Measurements from ENCODE around the gene CDH8.

Gene CDH8

DNA sequence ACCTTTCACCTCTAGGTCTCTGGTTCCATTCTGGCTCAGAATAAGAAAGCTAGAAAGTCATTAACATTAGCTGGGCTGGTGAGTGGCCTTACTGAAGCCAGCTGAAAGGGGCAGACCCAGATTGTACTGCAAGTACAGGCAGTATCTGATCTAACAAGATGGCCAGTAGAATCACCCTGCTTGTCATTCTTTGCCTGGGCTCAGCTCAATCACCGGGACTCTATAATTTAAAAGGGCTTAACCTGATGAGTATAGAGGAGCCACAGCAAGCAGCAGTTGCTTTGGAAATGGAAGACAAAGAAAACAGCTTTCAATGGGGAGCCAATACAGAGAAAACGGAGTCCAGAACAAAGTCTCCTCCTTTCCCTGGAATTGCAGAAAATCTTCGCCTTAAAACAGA, 13.6 kb downstream of the CDH8 start:
- H3K9ac ChIP-seq (ENCODE audit: low read depth, low read length) = no peak overlapping the region

GRCh38 chr16:62021161-62021581, 15.1 kb downstream of the CDH8 start:
- Histone ChIP-seq H3K27me3 (ENCODE audit: control insufficient read depth, insufficient read depth, low read length) (no peaks in the 10 kb centered on the region), H3K36me3 (ENCODE audit: insufficient read depth, low read length) (no peaks in the 10 kb centered on the region), H3K4me2 (ENCODE audit: low read length) (no peak overlapping the region), H3K9me3 (replicated peaks; ENCODE audit: low read length) (no peaks in the 10 kb centered on the region), H3K4me3 (ENCODE audit: low read length) (no peak overlapping the region), H3K4me1 (ENCODE audit: control insufficient read depth, insufficient read depth, low read length) (no peaks in the 10 kb centered on the region), H3K9ac (ENCODE audit: low read depth, low read length) (no peak overlapping the region)

More for the DNA sequence above, 13.6 kb downstream of the CDH8 start:
- Histone ChIP-seq H3K4me2 (ENCODE audit: low read length) (no peak overlapping the region), H3K9me3 (replicated peaks; ENCODE audit: low read length) (no peaks in the 10 kb centered on the region), H3K4me1 (ENCODE audit: control insufficient read depth, insufficient read depth, low read length) (no peaks in the 10 kb centered on the region), H3K36me3 (ENCODE audit: insufficient read depth, low read length) (no peaks in the 10 kb centered on the region), H3K27me3 (ENCODE audit: control insufficient read depth, insufficient read depth, low read length) (no peaks in the 10 kb centered on the region), H3K4me3 (ENCODE audit: low read length) (no peak overlapping the region)

DNA sequence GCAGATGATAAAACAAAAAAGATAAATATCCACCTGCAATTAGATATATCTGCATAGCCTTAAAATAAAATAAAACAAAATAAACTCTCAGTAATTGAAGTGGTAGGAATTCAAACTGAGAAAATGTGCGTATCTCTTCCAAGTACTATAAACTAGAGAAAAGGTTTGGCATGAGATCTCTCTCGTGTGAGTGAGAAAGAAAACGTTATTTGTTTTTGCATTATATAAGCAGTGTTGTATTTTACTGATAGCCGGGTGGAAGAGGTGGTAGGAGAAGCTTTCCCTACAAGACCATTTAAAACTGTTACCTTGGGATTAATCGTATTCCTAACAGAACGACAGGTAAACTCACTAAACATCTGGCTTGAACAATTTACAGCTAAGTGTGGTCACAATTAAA, 15.6 kb downstream of the CDH8 start:
- Histone ChIP-seq H3K9me3 (replicated peaks; ENCODE audit: low read length) (no peaks in the 10 kb centered on the region), H3K4me2 (ENCODE audit: low read length) (no peak overlapping the region), H3K9ac (ENCODE audit: low read depth, low read length) (no peak overlapping the region), H3K36me3 (ENCODE audit: insufficient read depth, low read length) (no peaks in the 10 kb centered on the region), H3K4me1 (ENCODE audit: control insufficient read depth, insufficient read depth, low read length) (no peaks in the 10 kb centered on the region), H3K4me3 (ENCODE audit: low read length) (no peak overlapping the region), H3K27me3 (ENCODE audit: control insufficient read depth, insufficient read depth, low read length) (no peaks in the 10 kb centered on the region)

- H3K4me1 ChIP-seq (ENCODE audit: control insufficient read depth, insufficient read depth, low read length) = no peaks in the 10 kb centered on the region
- H3K9me3 ChIP-seq (replicated peaks; ENCODE audit: low read length) = no peaks in the 10 kb centered on the region
- no peaks in the 10 kb centered on the region for H3K36me3 ChIP-seq (ENCODE audit: insufficient read depth, low read length)
- H3K4me2 ChIP-seq (ENCODE audit: low read length) = no peak overlapping the region
- H3K9ac ChIP-seq (ENCODE audit: low read depth, low read length) = no peak overlapping the region
- no peaks in the 10 kb centered on the region for H3K27me3 ChIP-seq (ENCODE audit: control insufficient read depth, insufficient read depth, low read length)
- H3K4me3 ChIP-seq (ENCODE audit: low read length) = no peak overlapping the region
These were observed 16.4 kb downstream of the CDH8 start for GRCh38 chr16:62019851-62020250.

DNA sequence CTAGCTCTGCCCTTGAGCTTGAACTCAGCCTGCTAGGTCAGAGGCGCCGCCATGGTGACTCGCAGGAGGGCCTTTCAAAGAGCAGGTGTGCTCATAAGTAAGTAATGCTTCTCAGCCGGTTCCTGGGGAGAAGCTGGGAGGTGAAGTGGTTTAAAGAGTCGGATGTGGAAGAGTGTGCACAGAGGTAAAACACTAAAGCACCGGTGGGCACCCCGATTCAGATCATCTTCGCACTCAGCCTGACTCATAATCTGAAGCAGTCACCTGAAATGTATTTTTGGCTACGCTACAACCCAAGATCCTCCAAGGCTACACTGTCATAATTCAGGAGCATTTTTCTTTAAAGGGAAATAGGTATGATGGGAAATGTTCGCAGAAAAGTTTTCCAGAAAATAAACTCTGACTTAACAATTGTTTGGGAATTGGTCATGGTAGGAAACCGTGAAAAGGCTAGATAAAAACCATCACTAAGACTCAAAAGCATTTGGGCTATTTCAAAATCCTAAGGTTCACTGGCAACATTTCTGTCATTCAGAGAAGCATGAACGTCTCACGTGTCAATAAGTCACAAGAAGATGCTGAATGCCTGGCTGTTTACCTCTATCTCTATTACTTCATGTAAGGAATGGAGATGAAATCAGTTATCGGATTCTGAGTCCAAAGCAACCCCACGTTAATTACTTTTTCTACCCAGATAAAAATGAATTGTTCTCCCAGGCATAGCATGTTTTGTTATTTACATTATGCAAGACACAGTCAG, 17.8 kb downstream of the CDH8 start:
- H3K4me3 ChIP-seq (ENCODE audit: low read length) = no peak overlapping the region
- H3K27me3 ChIP-seq (ENCODE audit: control insufficient read depth, insufficient read depth, low read length) = no peaks in the 10 kb centered on the region
- no peaks in the 10 kb centered on the region for H3K36me3 ChIP-seq (ENCODE audit: insufficient read depth, low read length)
- no peaks in the 10 kb centered on the region for H3K9me3 ChIP-seq (replicated peaks; ENCODE audit: low read length)
- no peak overlapping the region for H3K9ac ChIP-seq (ENCODE audit: low read depth, low read length)
- no peak overlapping the region for H3K4me2 ChIP-seq (ENCODE audit: low read length)
- no peaks in the 10 kb centered on the region for H3K4me1 ChIP-seq (ENCODE audit: control insufficient read depth, insufficient read depth, low read length)

DNA sequence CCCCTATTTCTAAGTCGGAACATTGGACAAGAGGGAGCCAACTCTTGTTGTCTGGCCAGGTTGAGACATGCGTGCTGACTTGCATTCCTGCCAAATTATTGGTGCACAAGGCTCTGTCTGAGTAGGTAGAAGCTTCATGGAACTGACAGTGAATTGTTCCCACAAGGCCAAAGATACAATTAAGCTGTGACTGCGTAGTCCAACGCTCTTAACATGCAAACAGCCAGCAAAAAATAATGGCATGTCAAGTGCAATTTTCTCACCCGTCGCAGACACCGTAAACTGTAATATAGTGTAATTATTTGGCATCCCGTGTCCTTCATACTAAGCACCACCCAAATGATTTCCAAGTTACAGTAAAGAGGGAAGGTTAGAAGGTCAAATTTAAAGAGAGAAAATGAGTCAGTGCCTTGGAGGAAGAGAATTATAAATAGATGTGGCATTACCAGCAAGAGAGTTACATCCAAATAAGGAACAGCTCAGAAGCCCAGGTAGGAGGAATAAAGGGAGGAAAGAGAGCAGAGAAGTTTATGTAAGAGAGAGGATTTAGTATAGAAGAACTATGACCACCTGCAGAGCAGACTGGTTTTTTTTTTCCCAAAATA, 21.8 kb downstream of the CDH8 start:
- Histone ChIP-seq H3K4me1 (ENCODE audit: control insufficient read depth, insufficient read depth, low read length) (no peaks in the 10 kb centered on the region), H3K9ac (ENCODE audit: low read depth, low read length) (no peak overlapping the region), H3K4me3 (ENCODE audit: low read length) (no peak overlapping the region), H3K27me3 (ENCODE audit: control insufficient read depth, insufficient read depth, low read length) (no peaks in the 10 kb centered on the region), H3K9me3 (replicated peaks; ENCODE audit: low read length) (no peaks in the 10 kb centered on the region), H3K4me2 (ENCODE audit: low read length) (no peak overlapping the region), H3K36me3 (ENCODE audit: insufficient read depth, low read length) (no peaks in the 10 kb centered on the region)

- no peaks in the 10 kb centered on the region for H3K36me3 ChIP-seq (ENCODE audit: insufficient read depth, low read length)
- no peaks in the 10 kb centered on the region for H3K4me1 ChIP-seq (ENCODE audit: control insufficient read depth, insufficient read depth, low read length)
- no peak overlapping the region for H3K4me3 ChIP-seq (ENCODE audit: low read length)
- H3K27me3 ChIP-seq (ENCODE audit: control insufficient read depth, insufficient read depth, low read length) = no peaks in the 10 kb centered on the region
- H3K9ac ChIP-seq (ENCODE audit: low read depth, low read length) = no peak overlapping the region
- H3K9me3 ChIP-seq (replicated peaks; ENCODE audit: low read length) = no peaks in the 10 kb centered on the region
- no peak overlapping the region for H3K4me2 ChIP-seq (ENCODE audit: low read length)
These were observed 26.1 kb downstream of the CDH8 start for GRCh38 chr16:62010186-62010585.

DNA sequence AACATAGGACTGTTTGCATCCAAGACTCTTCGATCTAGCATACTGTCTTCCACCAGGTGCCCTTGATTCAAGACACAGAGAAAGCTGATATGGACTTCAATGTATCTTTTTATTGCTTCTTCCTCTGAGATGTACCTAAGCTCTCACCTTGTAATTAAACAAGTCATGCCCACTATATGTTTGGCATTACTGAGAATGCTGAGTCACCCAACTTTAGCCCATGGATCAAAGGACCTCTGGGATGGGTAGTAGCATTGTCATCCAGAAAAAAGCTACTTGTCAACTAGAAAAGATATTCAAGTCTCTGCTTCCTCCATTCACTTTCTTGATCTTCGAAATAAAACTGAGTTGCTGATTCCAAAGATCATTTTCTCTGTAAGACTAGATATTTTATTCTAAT, 37.8 kb downstream of the CDH8 start:
- H3K36me3 ChIP-seq (ENCODE audit: insufficient read depth, low read length) = no peaks in the 10 kb centered on the region
- H3K4me1 ChIP-seq (ENCODE audit: control insufficient read depth, insufficient read depth, low read length) = no peaks in the 10 kb centered on the region
- H3K4me2 ChIP-seq (ENCODE audit: low read length) = no peak overlapping the region
- no peaks in the 10 kb centered on the region for H3K9me3 ChIP-seq (replicated peaks; ENCODE audit: low read length)
- H3K9ac ChIP-seq (ENCODE audit: low read depth, low read length) = no peak overlapping the region
- H3K4me3 ChIP-seq (ENCODE audit: low read length) = no peak overlapping the region
- no peaks in the 10 kb centered on the region for H3K27me3 ChIP-seq (ENCODE audit: control insufficient read depth, insufficient read depth, low read length)

DNA sequence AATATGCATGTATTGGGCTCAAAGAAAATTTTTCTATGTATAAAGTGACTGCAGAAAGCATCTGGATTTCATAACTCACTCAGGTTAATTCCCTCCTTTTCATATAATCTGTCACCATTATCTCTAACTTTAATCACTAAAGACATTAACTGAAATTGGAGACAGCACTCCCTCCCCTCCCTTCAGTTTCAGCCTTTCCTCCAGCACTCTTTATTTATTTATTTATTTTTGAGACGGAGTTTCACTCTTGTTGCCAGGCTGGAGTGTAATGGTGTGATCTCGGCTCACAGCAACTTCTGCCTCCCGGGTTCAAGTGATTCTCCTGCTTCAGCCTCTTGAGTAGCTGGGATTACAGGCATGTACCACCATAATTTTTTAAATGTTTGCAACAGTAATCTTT, 43.1 kb downstream of the CDH8 start:
- no peak overlapping the region for H3K9ac ChIP-seq (ENCODE audit: low read depth, low read length)
- no peaks in the 10 kb centered on the region for H3K36me3 ChIP-seq (ENCODE audit: insufficient read depth, low read length)
- no peaks in the 10 kb centered on the region for H3K27me3 ChIP-seq (ENCODE audit: control insufficient read depth, insufficient read depth, low read length)
- H3K4me3 ChIP-seq (ENCODE audit: low read length) = no peak overlapping the region
- no peaks in the 10 kb centered on the region for H3K4me1 ChIP-seq (ENCODE audit: control insufficient read depth, insufficient read depth, low read length)
- H3K4me2 ChIP-seq (ENCODE audit: low read length) = no peak overlapping the region
- no peaks in the 10 kb centered on the region for H3K9me3 ChIP-seq (replicated peaks; ENCODE audit: low read length)

- Histone ChIP-seq H3K27me3 (ENCODE audit: control insufficient read depth, insufficient read depth, low read length) (no peaks in the 10 kb centered on the region), H3K4me2 (ENCODE audit: low read length) (no peak overlapping the region), H3K9me3 (replicated peaks; ENCODE audit: low read length) (no peaks in the 10 kb centered on the region), H3K9ac (ENCODE audit: low read depth, low read length) (no peak overlapping the region), H3K4me3 (ENCODE audit: low read length) (no peak overlapping the region), H3K4me1 (ENCODE audit: control insufficient read depth, insufficient read depth, low read length) (no peaks in the 10 kb centered on the region), H3K36me3 (ENCODE audit: insufficient read depth, low read length) (no peaks in the 10 kb centered on the region)
These were observed 48.7 kb downstream of the CDH8 start for GRCh38 chr16:61987474-61988012.

GRCh38 chr16:61969077-61969382, 67.2 kb downstream of the CDH8 start:
- no peaks in the 10 kb centered on the region for H3K27me3 ChIP-seq (ENCODE audit: control insufficient read depth, insufficient read depth, low read length)

More at GRCh38 chr16:61969077-61969382, 67.2 kb downstream of the CDH8 start:
- H3K9ac ChIP-seq (ENCODE audit: low read depth, low read length) = no peak overlapping the region
- H3K4me3 ChIP-seq (ENCODE audit: low read length) = no peak overlapping the region
- no peaks in the 10 kb centered on the region for H3K9me3 ChIP-seq (replicated peaks; ENCODE audit: low read length)
- H3K36me3 ChIP-seq (ENCODE audit: insufficient read depth, low read length) = no peaks in the 10 kb centered on the region
- H3K4me1 ChIP-seq (ENCODE audit: control insufficient read depth, insufficient read depth, low read length) = no peaks in the 10 kb centered on the region
- H3K4me2 ChIP-seq (ENCODE audit: low read length) = no peak overlapping the region
